ENCODE data around the gene CNTLN. TPM values are rescaled to one million over a fixed set of nuclear protein-coding genes. Genes with fewer than 3 reads are reported as not detected.
"Not testable (repeated sequence)": the region's sequence is repeated elsewhere in the genome, so short reads cannot be mapped to it uniquely, and the experiment has no call there.

The CNTLN gene
- total RNA-seq = 4.4 and 5.4 TPM in 2 replicates

GRCh38 chr9:17134396-17135294, at the start of gene CNTLN:
TSS of gene CNTLN (plus strand) at chr9:17135040. CDS start at chr9:17135066, 26 bp downstream.
- DNase-seq (ENCODE audit: low read depth in 2 of 2) = peak; percentile 78 to 89

GRCh38 chr9:17088566-17088965, 46.3 kb upstream of the CNTLN start:
- no peak for DNase-seq (ENCODE audit: low read depth in 2 of 2)

GRCh38 chr9:17090041-17090440, 44.8 kb upstream of the CNTLN start:
- no peak for DNase-seq (ENCODE audit: low read depth in 2 of 2)

GRCh38 chr9:17116400-17116837, 18.4 kb upstream of the CNTLN start:
- DNase-seq (ENCODE audit: low read depth in 2 of 2) = peak; percentile 12 to 27

DNA sequence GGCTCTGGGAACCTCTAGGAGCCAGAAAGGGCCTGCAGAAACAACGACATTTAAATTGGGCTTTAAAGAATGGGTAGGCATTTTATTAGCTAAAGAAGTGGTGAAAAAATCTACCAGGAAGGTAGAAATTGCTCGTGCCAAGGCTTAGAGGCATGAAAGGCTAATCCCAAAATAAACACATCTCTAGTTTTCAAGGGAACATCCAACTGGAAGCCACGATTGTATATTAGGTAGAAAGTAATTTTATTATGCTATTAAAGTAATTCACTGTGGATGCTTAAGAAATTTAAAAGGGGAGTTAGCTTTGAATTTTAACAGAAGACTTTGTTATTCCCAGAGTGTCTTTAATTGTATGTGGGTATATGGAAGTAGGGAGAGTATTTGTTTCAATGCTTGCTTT, 17.5 kb upstream of the CNTLN start:
- no peak for DNase-seq (ENCODE audit: low read depth in 2 of 2)

DNA sequence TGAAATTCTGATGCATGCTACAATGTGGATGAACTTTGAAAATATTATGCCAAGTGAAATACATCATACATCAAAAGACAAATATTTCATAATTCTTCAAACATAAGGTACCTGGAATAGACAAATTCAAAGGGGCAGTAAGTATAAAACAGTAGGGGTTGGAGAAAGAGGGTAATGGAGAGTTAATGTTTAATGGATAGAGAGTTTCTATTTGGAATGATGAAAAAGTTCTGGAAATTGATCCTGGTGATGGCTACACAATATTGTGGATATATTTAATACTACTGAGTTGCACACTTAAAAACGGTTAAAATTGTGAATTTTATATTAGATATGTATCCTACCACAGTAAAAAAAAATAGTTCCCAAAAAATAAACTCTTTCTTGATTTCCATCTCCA, 14.6 kb upstream of the CNTLN start:
- DNase-seq (ENCODE audit: low read depth in 2 of 2) = no peak

DNA sequence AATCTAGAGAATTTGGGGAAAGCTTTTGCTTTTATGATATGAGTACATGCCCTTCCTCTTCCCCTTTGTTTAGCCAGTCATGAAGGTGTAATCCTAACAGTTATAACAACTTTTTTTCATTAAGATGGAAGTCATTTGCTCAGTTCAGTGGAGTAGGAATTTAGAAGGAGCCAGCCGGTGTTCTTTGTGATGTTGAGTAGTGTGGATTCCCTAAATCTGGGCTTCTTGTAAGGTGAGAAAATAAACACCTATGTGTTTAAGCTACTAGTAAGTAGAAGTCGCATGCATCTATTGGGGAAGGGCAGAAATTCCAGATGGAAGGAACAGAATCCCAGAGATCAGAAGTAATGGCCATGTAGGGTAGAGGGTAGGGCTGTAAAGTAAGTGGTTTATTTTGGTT, 13.6 kb upstream of the CNTLN start:
- DNase-seq (ENCODE audit: low read depth in 2 of 2) = no peak

DNA sequence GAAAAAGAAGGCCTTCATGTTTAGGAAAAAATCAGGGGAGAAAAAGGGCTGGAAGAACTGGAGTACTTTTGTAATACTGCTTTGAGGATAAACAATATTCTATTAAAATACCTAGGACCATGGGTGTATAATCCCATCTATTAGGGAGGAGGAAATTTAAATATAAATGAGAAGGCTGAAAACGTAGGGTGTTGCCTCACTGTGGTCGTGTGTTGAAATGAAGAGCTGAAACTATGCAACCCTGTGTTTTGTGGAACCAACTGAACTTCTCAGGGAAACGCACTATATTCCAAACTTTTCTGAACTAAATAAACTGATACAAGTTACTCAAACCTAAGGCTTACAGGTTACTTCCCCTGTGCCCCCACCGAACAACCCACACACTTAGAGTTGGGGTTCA, 4.5 kb upstream of the CNTLN start:
- DNase-seq (ENCODE audit: low read depth in 2 of 2) = no peak

- DNase-seq (ENCODE audit: low read depth in 2 of 2) = no peak
Measured at GRCh38 chr9:17130725-17131124, 4.1 kb upstream of the CNTLN start.

GRCh38 chr9:17131494-17131893, 3.3 kb upstream of the CNTLN start:
- no peak for DNase-seq (ENCODE audit: low read depth in 2 of 2)

- peak in 1 of 2 donors; percentile 32 for DNase-seq (ENCODE audit: low read depth in 2 of 2)
Measured at GRCh38 chr9:17135295-17136160, 688 bp downstream of the CNTLN start.

GRCh38 chr9:17137566-17137965, 2.7 kb downstream of the CNTLN start:
- DNase-seq (ENCODE audit: low read depth in 2 of 2) = no peak

DNA sequence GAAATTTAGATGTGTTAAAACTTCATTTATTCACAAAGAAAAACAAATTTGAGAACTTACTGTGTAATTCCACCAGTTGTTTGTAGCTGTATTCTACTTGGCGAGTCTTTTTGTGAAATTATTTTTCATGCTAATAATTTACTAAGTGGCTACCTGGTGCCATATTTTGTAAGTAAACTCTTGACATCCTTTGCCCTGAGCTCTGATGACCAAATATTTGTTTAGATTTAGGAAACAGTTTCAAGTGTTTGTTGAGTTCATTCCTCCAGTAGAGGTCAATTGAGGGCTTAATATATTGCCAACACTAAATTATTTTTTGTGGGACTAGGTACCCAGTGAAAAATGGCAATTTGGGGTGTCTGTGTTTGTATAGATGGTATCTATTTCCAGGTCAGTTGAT, 3.7 kb downstream of the CNTLN start:
- no peak for DNase-seq (ENCODE audit: low read depth in 2 of 2)

DNA sequence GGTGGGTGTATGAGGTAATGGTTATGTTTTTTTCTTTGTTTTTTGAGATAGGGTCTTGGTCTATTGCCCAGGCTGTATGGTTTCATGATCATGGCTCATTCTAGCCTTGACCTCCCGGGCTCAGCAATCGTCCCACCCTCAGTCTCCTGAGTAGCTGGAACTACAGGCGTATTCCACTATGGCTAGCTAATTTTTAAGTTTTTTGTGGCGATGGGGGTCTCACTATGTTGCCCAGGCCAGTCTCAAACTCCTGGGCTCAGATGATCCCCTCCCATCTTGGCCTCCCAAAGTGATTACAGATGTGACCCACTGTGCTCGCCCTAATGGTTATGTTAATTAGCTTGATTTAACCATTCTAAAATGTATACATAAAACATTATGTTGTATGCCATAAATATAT, 5.6 kb downstream of the CNTLN start:
- no peak for DNase-seq (ENCODE audit: low read depth in 2 of 2)

DNA sequence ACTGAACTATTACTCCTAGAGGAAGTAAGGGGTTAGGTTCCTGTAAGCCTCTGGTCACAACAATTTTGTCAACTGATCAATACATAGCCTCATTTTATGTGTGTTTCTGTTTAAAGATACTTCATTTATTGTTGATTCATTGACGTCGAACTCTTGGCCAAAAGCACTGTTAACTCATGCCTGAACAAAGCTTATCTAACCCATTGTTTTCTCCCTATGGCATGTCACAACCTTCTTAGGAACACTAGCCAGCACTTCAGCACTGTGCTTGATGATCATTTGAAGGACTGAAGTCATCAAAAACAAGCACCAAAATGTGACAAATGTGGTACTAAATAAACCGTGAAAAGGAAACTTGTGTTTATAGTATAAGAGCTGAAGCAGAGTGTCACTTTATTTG, 13.5 kb downstream of the CNTLN start:
- DNase-seq (ENCODE audit: low read depth in 2 of 2) = no peak

- DNase-seq (ENCODE audit: low read depth in 2 of 2) = no peak
Measured at GRCh38 chr9:17159469-17159868, 24.6 kb downstream of the CNTLN start.

DNA sequence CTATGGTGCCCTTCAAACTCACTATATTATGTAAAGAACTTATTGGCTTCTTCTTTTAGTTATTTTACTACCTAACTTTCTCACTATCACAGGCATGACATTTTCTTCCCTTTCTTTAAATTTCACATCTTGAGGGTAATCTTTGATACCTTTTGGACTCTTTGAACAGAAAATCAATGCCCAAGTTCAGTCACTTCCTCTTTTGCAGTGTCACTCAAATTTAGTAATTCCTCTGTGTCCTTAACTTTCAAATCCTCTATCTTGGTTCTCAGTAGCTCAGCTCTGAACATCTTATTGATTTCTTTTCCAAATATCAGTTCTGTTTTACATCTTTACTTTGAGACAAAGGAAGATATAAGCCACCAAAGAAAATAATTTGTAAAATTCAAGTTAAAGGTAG, 25.5 kb downstream of the CNTLN start:
- no peak for DNase-seq (ENCODE audit: low read depth in 2 of 2)

DNA sequence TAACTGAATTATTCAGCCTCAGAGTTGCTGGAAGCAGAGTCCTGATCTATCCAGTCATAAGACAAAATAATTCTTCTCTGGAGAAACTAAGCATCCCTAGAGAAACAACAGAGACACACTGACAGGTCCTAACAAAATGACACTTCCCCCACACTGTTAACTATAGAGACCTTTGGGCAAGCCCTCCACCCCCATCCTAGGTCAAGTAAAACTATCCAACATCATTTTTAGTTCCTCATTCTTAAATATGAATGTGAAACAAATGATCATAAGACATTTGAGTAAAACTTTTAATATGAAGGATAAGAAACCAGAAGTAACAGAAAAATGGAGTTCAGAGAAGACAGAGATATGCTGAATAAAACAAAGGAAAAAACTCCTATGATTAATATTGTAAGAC, 30.9 kb downstream of the CNTLN start:
- no peak for DNase-seq (ENCODE audit: low read depth in 2 of 2)

GRCh38 chr9:17166346-17166745, 31.5 kb downstream of the CNTLN start:
- no peak for DNase-seq (ENCODE audit: low read depth in 2 of 2)

GRCh38 chr9:17171309-17172094, 36.7 kb downstream of the CNTLN start:
- no peak for DNase-seq (ENCODE audit: low read depth in 2 of 2)

DNA sequence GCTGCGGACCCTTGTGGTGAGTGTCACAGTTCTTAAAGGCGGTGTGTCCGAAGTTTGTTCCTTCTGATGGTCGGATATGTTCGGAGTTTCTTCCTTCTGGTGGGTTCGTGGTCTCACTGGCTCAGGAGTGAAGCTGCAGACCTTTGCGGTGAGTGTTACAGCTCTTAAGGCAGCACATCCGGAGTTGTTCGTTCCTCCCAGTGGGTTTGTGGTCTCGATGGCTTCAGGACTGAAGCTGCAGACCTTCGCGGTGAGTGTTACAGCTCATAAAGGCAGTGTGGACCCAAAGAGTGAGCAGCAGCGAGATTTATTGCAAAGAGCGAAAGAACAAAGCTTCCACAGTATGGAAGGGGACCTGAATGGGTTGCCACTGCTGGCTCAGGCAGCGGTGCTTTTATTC, 42.7 kb downstream of the CNTLN start:
- not testable (repeated sequence) for DNase-seq (ENCODE audit: low read depth in 2 of 2)
